SJSA1 (cell line): ENCODE results near the gene ACSM3. TPM values are rescaled to one million over a fixed set of nuclear protein-coding genes. Genes with fewer than 3 reads are reported as not detected.
"Not testable (repeated sequence)": the region's sequence is repeated elsewhere in the genome, so short reads cannot be mapped to it uniquely, and the experiment has no call there.

ENCODE experiments used
- DNase-seq, 2 experiments: peaks; one replicate each; pipeline ENCODE4 v3.0.0-alpha.2; 2015 to 2020; ENCODE audit warnings: low spot score in 2 of 2, low read depth in 1 of 2
- H3K27ac ChIP-seq: fragments of 250-450 bp; sonication (Bioruptor Pico); 2 replicates; pipeline ENCODE4 v1.5.1; 2020; ENCODE audit warnings: mild to moderate bottlenecking, moderate library complexity
- H3K27me3 ChIP-seq: fragments of 250-450 bp; sonication (Bioruptor Pico); replicated peaks from 2 replicates; pipeline ENCODE4 v1.5.1; 2020; ENCODE audit warnings: mild to moderate bottlenecking, moderate library complexity
- H3K36me3 ChIP-seq: fragments of 250-450 bp; sonication (Bioruptor Pico); 2 replicates; pipeline ENCODE4 v1.5.1; 2020; ENCODE audit warnings: mild to moderate bottlenecking
- H3K4me1 ChIP-seq: fragments of 250-450 bp; sonication (Bioruptor Pico); replicated peaks from 2 replicates; pipeline ENCODE4 v1.6.1; 2021; ENCODE audit warnings: mild to moderate bottlenecking
- H3K4me3 ChIP-seq: fragments of 250-450 bp; sonication (Bioruptor Pico); 2 replicates; pipeline ENCODE4 v1.5.1; 2020; ENCODE audit warnings: mild to moderate bottlenecking
- H3K9me3 ChIP-seq: fragments of 250-450 bp; sonication (Bioruptor Pico); replicated peaks from 2 replicates; pipeline ENCODE4 v1.5.1; 2020; ENCODE audit warnings: mild to moderate bottlenecking
- total RNA-seq: library from RNA; depleted of rRNA; stranded (reverse); fragments of >200 nt; shearing (Covaris generic); gene quantifications from 2 replicates; pipeline ENCODE4 v1.2.3, GENCODE V29; 2014; rRNA removed

Gene ACSM3
- total RNA-seq: 0.18 TPM in 1 of 2 replicates, not detected in the other

- H3K27ac ChIP-seq: no peak within 1 kb of the TSS
- H3K9me3 ChIP-seq: 0 out of 2 replicates have a peak, but pooled peaks cover 2% of the 10 kb centered on the region
- no peaks in the 10 kb centered on the region for H3K36me3 ChIP-seq
- DNase-seq: peak; percentile 45 to 57
- peak within 1 kb of the TSS; percentile 41 for H3K4me3 ChIP-seq
- peaks cover 7% of the 10 kb centered on the region for H3K4me1 ChIP-seq
- 0 out of 2 replicates have a peak, but pooled peaks cover 4% of the 10 kb centered on the region for H3K27me3 ChIP-seq
These were observed at the start of gene ACSM3 for GRCh38 chr16:20763461-20764232. TSS of gene ACSM3 (plus strand) at chr16:20764014. CDS start at chr16:20770035, 6,021 bp downstream.

GRCh38 chr16:20717718-20718117, 46.1 kb upstream of the ACSM3 start:
- not testable (repeated sequence) for H3K9me3 ChIP-seq, H3K27me3 ChIP-seq, H3K27ac ChIP-seq, H3K4me3 ChIP-seq, H3K4me1 ChIP-seq, H3K36me3 ChIP-seq, DNase-seq

- H3K36me3 ChIP-seq: no peaks in the 10 kb centered on the region
- H3K9me3 ChIP-seq: no peaks in the 10 kb centered on the region
- no peak for DNase-seq
- H3K4me3 ChIP-seq: no peak overlapping the region
- no peak overlapping the region for H3K27ac ChIP-seq
- H3K4me1 ChIP-seq: no peaks in the 10 kb centered on the region
- H3K27me3 ChIP-seq: peaks cover 4% of the 10 kb centered on the region; the same call in 1 of the 2 replicates
These were observed 43.6 kb upstream of the ACSM3 start for GRCh38 chr16:20720251-20720650.

- Histone ChIP-seq H3K27me3 (no peaks in the 10 kb centered on the region), H3K27ac (no peak overlapping the region), H3K36me3 (no peaks in the 10 kb centered on the region), H3K4me3 (no peak overlapping the region), H3K9me3 (no peaks in the 10 kb centered on the region), H3K4me1 (no peaks in the 10 kb centered on the region)
- no peak for DNase-seq
These were observed 37.2 kb upstream of the ACSM3 start for GRCh38 chr16:20726661-20727060.

- no peak for DNase-seq
- Histone ChIP-seq H3K36me3 (no peaks in the 10 kb centered on the region), H3K9me3 (no peaks in the 10 kb centered on the region), H3K4me1 (no peaks in the 10 kb centered on the region), H3K27me3 (no peaks in the 10 kb centered on the region), H3K27ac (no peak overlapping the region), H3K4me3 (no peak overlapping the region)
These were observed 36.6 kb upstream of the ACSM3 start for GRCh38 chr16:20727181-20727580.

GRCh38 chr16:20729141-20729540, 34.7 kb upstream of the ACSM3 start:
- no peaks in the 10 kb centered on the region for H3K27me3 ChIP-seq
- no peak overlapping the region for H3K27ac ChIP-seq
- H3K4me1 ChIP-seq: no peaks in the 10 kb centered on the region
- no peaks in the 10 kb centered on the region for H3K9me3 ChIP-seq
- no peaks in the 10 kb centered on the region; the same call in 1 of the 2 replicates for H3K36me3 ChIP-seq
- H3K4me3 ChIP-seq: no peak overlapping the region
- no peak for DNase-seq

GRCh38 chr16:20734056-20734455, 29.8 kb upstream of the ACSM3 start:
- Histone ChIP-seq H3K27me3 (no peaks in the 10 kb centered on the region), H3K4me3 (no peak overlapping the region), H3K9me3 (no peaks in the 10 kb centered on the region), H3K4me1 (no peaks in the 10 kb centered on the region), H3K27ac (no peak overlapping the region), H3K36me3 (peaks cover 40% of the 10 kb centered on the region)
- no peak for DNase-seq

GRCh38 chr16:20734782-20735181, 29.0 kb upstream of the ACSM3 start:
- no peak overlapping the region for H3K27ac ChIP-seq
- H3K27me3 ChIP-seq: no peaks in the 10 kb centered on the region
- no peaks in the 10 kb centered on the region for H3K9me3 ChIP-seq
- H3K4me3 ChIP-seq: no peak overlapping the region
- DNase-seq: no peak
- peaks cover 44% of the 10 kb centered on the region for H3K36me3 ChIP-seq
- no peaks in the 10 kb centered on the region for H3K4me1 ChIP-seq

- no peak for DNase-seq
- Histone ChIP-seq H3K36me3 (peaks cover 47% of the 10 kb centered on the region), H3K27ac (no peak overlapping the region), H3K27me3 (no peaks in the 10 kb centered on the region), H3K9me3 (no peaks in the 10 kb centered on the region), H3K4me3 (no peak overlapping the region), H3K4me1 (peaks cover 4% of the 10 kb centered on the region)
These were observed 28.3 kb upstream of the ACSM3 start for GRCh38 chr16:20735490-20735889.

GRCh38 chr16:20740007-20740883, 23.6 kb upstream of the ACSM3 start:
- peaks cover 43% of the 10 kb centered on the region for H3K36me3 ChIP-seq
- no peaks in the 10 kb centered on the region for H3K9me3 ChIP-seq
- no peaks in the 10 kb centered on the region for H3K27me3 ChIP-seq
- no peak overlapping the region for H3K27ac ChIP-seq
- peaks cover 6% of the 10 kb centered on the region for H3K4me1 ChIP-seq
- peak overlapping the region; percentile 98 for H3K4me3 ChIP-seq
- peak in 1 of 2 experiments; percentile 6 for DNase-seq

- Histone ChIP-seq H3K36me3 (peaks cover 38% of the 10 kb centered on the region), H3K4me1 (peaks cover 6% of the 10 kb centered on the region), H3K27me3 (no peaks in the 10 kb centered on the region), H3K4me3 (peak overlapping the region; percentile 98), H3K27ac (peak overlapping the region; percentile 91), H3K9me3 (no peaks in the 10 kb centered on the region)
- DNase-seq: peak; percentile 66 to 86
These were observed 22.8 kb upstream of the ACSM3 start for GRCh38 chr16:20740901-20741521.

- Histone ChIP-seq H3K27me3 (no peaks in the 10 kb centered on the region), H3K4me1 (peaks cover 6% of the 10 kb centered on the region), H3K4me3 (peak within 1 kb of the TSS; percentile 98), H3K9me3 (no peaks in the 10 kb centered on the region), H3K36me3 (peaks cover 31% of the 10 kb centered on the region), H3K27ac (peak within 1 kb of the TSS; percentile 91)
- DNase-seq: peak; percentile 89 to 96
These were observed 22.1 kb upstream of the ACSM3 start, which contains the start of gene THUMPD1 for GRCh38 chr16:20741554-20742285. TSS of gene THUMPD1 (minus strand) at chr16:20741818. CDS start at chr16:20741739, 79 bp downstream.

GRCh38 chr16:20743591-20743990, 20.2 kb upstream of the ACSM3 start:
- H3K4me1 ChIP-seq: peaks cover 6% of the 10 kb centered on the region
- no peak overlapping the region for H3K27ac ChIP-seq
- H3K4me3 ChIP-seq: no peak overlapping the region

More at GRCh38 chr16:20743591-20743990, 20.2 kb upstream of the ACSM3 start:
- H3K27me3 ChIP-seq: no peaks in the 10 kb centered on the region
- H3K36me3 ChIP-seq: peaks cover 14% of the 10 kb centered on the region
- H3K9me3 ChIP-seq: no peaks in the 10 kb centered on the region
- DNase-seq: no peak
